Glomerular visceral epithelial cell (primary cell): ENCODE data around the gene ERICH6.
"Not testable (repeated sequence)": the region's sequence is repeated elsewhere in the genome, so short reads cannot be mapped to it uniquely, and the experiment has no call there.

ENCODE experiments used
- DNase-seq: peaks from one replicate; pipeline ENCODE4 v3.0.0-alpha.2; 2016; ENCODE audit errors: extremely low spot score

Gene ERICH6

GRCh38 chr3:150682279-150682678, 21.4 kb downstream of the ERICH6 start:
- no peak for DNase-seq

DNA sequence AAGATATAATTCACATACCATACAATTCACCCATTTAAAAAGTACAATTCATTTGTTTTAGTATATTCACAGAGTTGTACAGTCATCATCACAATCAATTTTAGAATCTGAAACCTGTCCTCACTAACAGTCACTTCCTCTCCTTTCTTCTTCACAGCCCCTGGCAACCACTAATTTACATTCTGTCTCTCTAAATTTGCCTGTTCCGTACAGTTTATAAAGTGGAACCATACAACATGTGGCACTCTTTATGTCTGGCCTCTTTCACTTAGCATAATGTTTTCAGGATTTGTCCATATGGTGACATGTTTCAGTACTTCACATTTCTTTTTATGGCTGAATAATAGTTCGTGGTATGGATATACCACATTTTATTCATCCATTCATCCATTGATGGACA, 22.7 kb downstream of the ERICH6 start:
- DNase-seq: no peak

- DNase-seq: no peak
Observed at GRCh38 chr3:150680562-150680961, 23.2 kb downstream of the ERICH6 start.

DNA sequence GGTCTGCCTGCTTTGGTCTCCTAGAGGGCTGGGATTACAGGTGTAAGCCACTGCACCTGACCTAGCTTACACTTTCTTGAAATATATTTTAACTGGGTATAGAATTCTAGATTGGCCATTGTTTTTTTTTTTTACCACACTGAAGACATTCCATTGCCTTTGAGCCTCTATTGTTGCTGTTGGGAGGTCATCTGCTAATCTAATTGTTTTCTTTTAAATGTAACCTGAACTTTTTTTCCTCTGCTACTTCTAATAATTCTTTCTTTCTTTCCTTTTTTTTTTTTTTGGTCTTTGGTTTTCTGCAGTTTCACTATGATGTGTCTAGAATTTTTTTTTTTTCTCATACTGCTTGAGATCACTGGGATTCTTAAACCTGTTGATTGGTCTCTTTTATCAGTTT, 28.1 kb downstream of the ERICH6 start:
- no peak for DNase-seq

GRCh38 chr3:150673966-150674365, 29.8 kb downstream of the ERICH6 start:
- peak; percentile 8 for DNase-seq

GRCh38 chr3:150666167-150666566, 37.6 kb downstream of the ERICH6 start:
- no peak for DNase-seq

GRCh38 chr3:150663461-150663860, 40.3 kb downstream of the ERICH6 start:
- DNase-seq: no peak

DNA sequence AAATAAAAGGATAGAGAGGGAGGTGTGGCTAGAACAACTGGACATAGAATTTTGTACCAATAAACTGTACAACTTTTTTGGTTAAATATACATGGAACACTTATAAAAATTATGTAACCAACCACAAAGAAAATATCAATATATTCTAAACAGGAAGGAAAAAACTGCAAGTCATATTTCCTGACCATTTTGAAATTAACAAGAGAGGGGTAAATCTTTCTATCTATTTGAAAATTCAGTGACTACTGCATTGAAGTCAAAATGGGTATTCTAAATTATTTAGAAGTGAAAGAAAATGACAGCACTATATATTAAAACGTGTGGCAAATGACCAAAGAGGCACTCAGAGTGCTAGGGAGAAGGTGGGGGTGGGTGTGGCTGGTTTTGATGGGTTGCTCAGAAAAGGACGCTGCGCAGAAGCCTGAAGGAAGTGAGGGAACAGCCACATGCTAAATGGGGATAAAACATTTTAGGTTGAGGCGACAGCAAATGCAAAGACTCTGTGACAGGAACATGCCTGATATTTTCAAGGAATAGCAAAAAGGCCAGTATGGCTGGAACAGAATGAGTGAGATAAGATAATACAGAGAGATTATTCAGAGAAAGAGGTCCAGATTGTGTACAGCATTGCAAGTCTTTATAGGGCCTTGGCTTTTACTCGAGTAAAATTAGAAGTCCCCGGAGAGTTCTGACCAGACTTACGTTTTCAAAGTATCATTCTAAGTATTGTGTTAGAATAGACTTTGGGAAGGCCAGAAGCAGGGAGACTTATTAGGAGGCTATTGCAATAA, 41.1 kb downstream of the ERICH6 start:
- no peak for DNase-seq

DNA sequence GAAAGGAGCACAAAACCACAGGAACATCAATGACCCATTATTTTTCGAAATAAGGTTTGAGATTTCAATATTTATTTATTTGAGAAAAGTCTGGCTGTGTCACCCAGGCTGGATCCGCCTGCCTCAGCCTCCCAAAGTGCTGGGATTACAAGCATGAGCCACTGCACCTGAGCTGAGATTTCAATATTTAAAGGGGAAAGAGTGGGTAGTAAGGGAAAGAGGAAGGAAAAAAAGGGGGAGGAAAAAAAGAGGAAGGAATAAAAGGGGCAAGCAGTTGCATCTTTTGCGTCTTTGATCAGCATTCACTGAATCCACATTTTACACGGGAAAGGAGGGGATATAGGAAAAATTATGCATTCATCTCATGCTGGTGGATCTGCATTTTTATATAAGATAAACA, 47.4 kb downstream of the ERICH6 start:
- DNase-seq: no peak

GRCh38 chr3:150653110-150653561, 50.6 kb downstream of the ERICH6 start:
- peak; percentile 1 for DNase-seq

- DNase-seq: no peak
Observed at GRCh38 chr3:150640256-150640655, 63.5 kb downstream of the ERICH6 start.

DNA sequence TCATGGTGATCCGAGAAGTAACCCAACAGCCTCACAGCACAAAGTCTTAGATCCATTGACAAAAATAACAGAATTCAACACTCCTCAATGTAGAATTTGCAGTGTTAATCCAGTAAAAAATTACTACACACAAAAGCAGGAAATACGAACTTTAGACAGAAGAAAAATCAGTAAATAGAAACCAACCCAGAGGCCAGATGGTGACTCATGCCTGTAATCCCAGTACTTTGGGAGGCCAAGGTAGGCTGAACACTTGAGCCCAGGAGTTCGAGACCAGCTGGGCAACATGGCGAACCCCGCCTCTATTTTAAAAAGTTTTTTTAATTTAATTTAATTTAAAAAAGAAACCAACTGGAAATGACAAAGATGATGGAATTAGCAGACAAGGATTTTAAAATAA, 64.5 kb downstream of the ERICH6 start:
- no peak for DNase-seq

- DNase-seq: no peak
Observed at GRCh38 chr3:150636258-150636657, 67.5 kb downstream of the ERICH6 start.

DNA sequence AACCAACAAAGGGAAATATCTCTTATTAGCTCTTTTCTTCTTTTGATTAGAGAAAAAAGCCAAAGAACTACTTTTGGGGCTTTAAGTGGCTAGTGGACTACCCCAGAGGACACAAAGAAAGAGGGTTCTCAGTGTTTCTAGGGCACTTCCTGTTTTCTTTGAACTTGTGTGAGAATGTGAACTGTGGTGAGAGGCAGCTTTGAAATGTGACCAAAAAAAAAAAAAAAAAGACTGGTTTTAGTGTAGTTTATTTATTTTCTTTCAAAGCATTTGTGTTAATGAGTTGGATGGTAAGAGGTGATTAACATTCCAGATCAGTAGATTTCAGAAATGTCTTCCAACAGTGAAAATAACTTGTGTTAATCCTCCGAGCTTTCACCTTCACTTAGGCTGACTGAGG, 68.2 kb downstream of the ERICH6 start:
- DNase-seq: no peak

- no peak for DNase-seq
Observed at GRCh38 chr3:150635076-150635475, 68.6 kb downstream of the ERICH6 start.

- DNase-seq: no peak
Observed at GRCh38 chr3:150631515-150632221, 72.1 kb downstream of the ERICH6 start.

DNA sequence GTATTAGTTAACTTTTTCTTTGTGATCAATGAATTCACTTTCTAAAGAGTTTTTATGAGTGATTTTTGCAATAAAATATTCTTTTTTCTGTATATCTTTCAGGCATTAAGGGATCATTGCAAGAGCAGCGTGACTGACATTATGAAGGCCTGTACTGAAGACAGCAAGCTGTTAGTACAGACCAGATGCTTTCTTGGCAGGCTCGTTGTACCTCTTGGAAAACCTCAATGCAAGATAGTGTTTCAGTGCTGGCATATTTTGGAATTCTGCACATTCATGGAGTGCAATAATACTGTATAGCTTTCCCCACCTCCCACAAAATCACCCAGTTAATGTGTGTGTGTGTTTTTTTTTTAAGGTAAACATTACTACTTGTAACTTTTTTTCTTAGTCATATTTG, 76.2 kb downstream of the ERICH6 start:
- no peak for DNase-seq

GRCh38 chr3:150626148-150626930, 77.4 kb downstream of the ERICH6 start:
- DNase-seq: no peak

GRCh38 chr3:150623945-150624344, 79.8 kb downstream of the ERICH6 start:
- DNase-seq: no peak

DNA sequence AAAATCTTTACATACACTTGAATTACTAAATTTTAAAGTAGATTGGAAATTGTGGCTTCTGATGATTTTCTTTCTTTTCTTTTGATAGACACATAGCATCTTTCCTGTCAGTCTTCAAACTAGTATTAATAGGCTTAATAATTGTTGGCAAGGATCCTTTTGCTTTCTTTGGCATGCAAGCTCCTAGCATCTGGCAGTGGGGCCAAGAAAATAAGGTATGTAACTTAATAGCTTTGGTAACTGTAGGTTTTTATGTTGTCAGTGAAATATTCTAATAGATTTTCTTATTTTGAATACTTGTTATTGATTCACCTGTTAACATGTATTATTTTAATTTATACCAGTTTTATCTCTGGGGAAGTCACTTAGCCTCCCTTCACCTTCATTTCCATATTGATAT, 80.8 kb downstream of the ERICH6 start:
- not testable (repeated sequence) for DNase-seq

- DNase-seq: no peak
Observed at GRCh38 chr3:150620002-150620689, 83.6 kb downstream of the ERICH6 start.
